WTC11 (cell line): ENCODE data around the gene TTI1.

Experiments
- AR ChIP-seq: fragments of 250-450 bp; sonication (Bioruptor Pico); IDR thresholded peaks from 2 replicates; pipeline ENCODE4 v1.9.0; 2021; ENCODE audit warnings: mild to moderate bottlenecking
- ATF3 ChIP-seq: sonication (generic); formaldehyde crosslinking; conservative IDR thresholded peaks from 2 replicates; pipeline ENCODE4 v1.8.1; 2022; ENCODE audit warnings: mild to moderate bottlenecking, missing genetic modification reagents
- CBFB ChIP-seq: sonication (generic); formaldehyde crosslinking; IDR thresholded peaks from 2 replicates; pipeline ENCODE4 v1.8.1; 2022; ENCODE audit warnings: mild to moderate bottlenecking, low read depth, missing genetic modification reagents
- CTCF ChIP-seq: fragments of 200-600 bp; IDR thresholded peaks from 2 replicates; pipeline ENCODE4 v1.8.0; 2022; ENCODE audit warnings: antibody characterized with exemption
- ERG ChIP-seq: fragments of 250-450 bp; sonication (Bioruptor Pico); IDR thresholded peaks from 2 replicates; pipeline ENCODE4 v1.8.0; 2021; ENCODE audit warnings: mild to moderate bottlenecking
- FOXP1 ChIP-seq: sonication (generic); formaldehyde crosslinking; IDR thresholded peaks from 2 replicates; pipeline ENCODE4 v1.8.0; 2022; ENCODE audit warnings: missing genetic modification reagents, mild to moderate bottlenecking, moderate library complexity, borderline replicate concordance
- HMGA2 ChIP-seq: fragments of 250-450 bp; sonication (Bioruptor Pico); IDR thresholded peaks from 2 replicates; pipeline ENCODE4 v1.4.0; 2021; ENCODE audit warnings: mild to moderate bottlenecking, moderate library complexity
- HMGXB4 ChIP-seq: sonication (generic); formaldehyde crosslinking; IDR thresholded peaks from 2 replicates; pipeline ENCODE4 v1.8.1; 2023; ENCODE audit warnings: mild to moderate bottlenecking, moderate library complexity, missing genetic modification reagents
- IRF1 ChIP-seq: sonication (generic); formaldehyde crosslinking; IDR thresholded peaks from 2 replicates; pipeline ENCODE4 v1.8.0; 2023; ENCODE audit warnings: missing genetic modification reagents
- IRF2 ChIP-seq: sonication (generic); formaldehyde crosslinking; IDR thresholded peaks from 2 replicates; pipeline ENCODE4 v1.8.0; 2022; ENCODE audit warnings: low read depth, missing genetic modification reagents, borderline replicate concordance
- JUN ChIP-seq: sonication (generic); formaldehyde crosslinking; IDR thresholded peaks from 2 replicates; pipeline ENCODE4 v1.8.0; 2023; ENCODE audit warnings: mild to moderate bottlenecking, missing genetic modification reagents
- MAX ChIP-seq: sonication (generic); formaldehyde crosslinking; IDR thresholded peaks from 2 replicates; pipeline ENCODE4 v1.8.0; 2022; ENCODE audit warnings: mild to moderate bottlenecking, missing genetic modification reagents
- TCF7 ChIP-seq: sonication (generic); formaldehyde crosslinking; IDR thresholded peaks from 2 replicates; pipeline ENCODE4 v1.8.0; 2022; ENCODE audit warnings: mild to moderate bottlenecking, low read depth, missing genetic modification reagents, moderate library complexity
- USF2 ChIP-seq: sonication (generic); formaldehyde crosslinking; IDR thresholded peaks from 2 replicates; pipeline ENCODE4 v1.8.1; 2023; ENCODE audit warnings: mild to moderate bottlenecking, missing genetic modification reagents, moderate library complexity

- no peak for TF ChIP-seq MAX (CRISPR knock-in tag)
- TF ChIP-seq JUN (CRISPR knock-in tag): no peak
- TF ChIP-seq USF2 (CRISPR knock-in tag): no peak
- TF ChIP-seq CTCF: no peak
- TF ChIP-seq AR: no peak
- no peak for TF ChIP-seq ATF3 (CRISPR knock-in tag)
- TF ChIP-seq TCF7 (CRISPR knock-in tag): no peak
- no peak for TF ChIP-seq HMGXB4 (CRISPR knock-in tag)
- no peak for TF ChIP-seq IRF1 (CRISPR knock-in tag)
- no peak for TF ChIP-seq IRF2
- no peak for TF ChIP-seq HMGA2 (CRISPR knock-in tag)
- no peak for TF ChIP-seq ERG (CRISPR knock-in tag)
- TF ChIP-seq CBFB (CRISPR knock-in tag): no peak
- no peak for TF ChIP-seq FOXP1
Measured at GRCh38 chr20:38060536-38060935, 27.3 kb upstream of the TTI1 start.
